Caco-2 (cell line): ENCODE measurements around the gene HLCS. TPM values are rescaled to one million over a fixed set of nuclear protein-coding genes. Genes with fewer than 3 reads are reported as not detected.

Source experiments
- BruUV-seq: library from RNA; stranded (reverse); fragments of 400-500 nt; replicated peaks from 2 replicates; lab custom pipeline; 2021; lab: Mats Ljungman, UMichigan
- CTCF ChIA-PET: fragments of 300-600 bp; sonication (Branson Sonifier 250); formaldehyde crosslinking; loops from one replicate; lab custom pipeline; 2022; ENCODE audit warnings: antibody characterized with exemption; lab: Charles Lee
- POLR2A ChIA-PET: fragments of 300-600 bp; sonication (Branson Sonifier 250); formaldehyde crosslinking; loops from one replicate; lab custom pipeline; 2022; ENCODE audit warnings: antibody characterized with exemption; lab: Charles Lee
- DNase-seq, 2 experiments: peaks; one replicate each; pipeline versions ENCODE4 v3.0.0 to v3.0.0-alpha.2; 2020 to 2022
- H3K27me3 ChIP-seq: replicated peaks from 2 replicates; pipeline ENCODE4 v1.6.0; 2011; ENCODE audit warnings: low read length; ENCODE audit not compliant: control insufficient read depth, insufficient read depth
- H3K36me3 ChIP-seq: 2 replicates; pipeline ENCODE4 v1.5.1; 2011; ENCODE audit warnings: low read length; ENCODE audit not compliant: control insufficient read depth, insufficient read depth
- H3K4me1 ChIP-seq: fragments of 250-450 bp; sonication (Bioruptor Pico); 2 replicates; pipeline ENCODE4 v1.5.1; 2020; ENCODE audit warnings: mild to moderate bottlenecking
- H3K4me3 ChIP-seq: 2 replicates; pipeline ENCODE4 v1.5.1; 2011; ENCODE audit warnings: low read depth, mild to moderate bottlenecking, control low read depth, low read length
- H3K9me3 ChIP-seq: fragments of 250-450 bp; sonication (Bioruptor Pico); 2 replicates; pipeline ENCODE4 v1.5.1; 2020; ENCODE audit warnings: mild to moderate bottlenecking, moderate library complexity
- H3K27ac Mint-ChIP-seq: one replicate; pipeline ENCODE4 v1.8.0; 2022; ENCODE audit warnings: mixed read lengths; ENCODE audit not compliant: unreplicated experiment
- H3K27me3 Mint-ChIP-seq: one replicate; pipeline ENCODE4 v1.8.0; 2022; ENCODE audit warnings: mixed read lengths; ENCODE audit not compliant: insufficient read depth, unreplicated experiment
- H3K36me3 Mint-ChIP-seq: one replicate; pipeline ENCODE4 v1.8.0; 2022; ENCODE audit warnings: mild to moderate bottlenecking, mixed read lengths; ENCODE audit not compliant: insufficient read depth, unreplicated experiment
- H3K4me1 Mint-ChIP-seq: one replicate; pipeline ENCODE4 v1.8.0; 2022; ENCODE audit warnings: low read depth, mixed read lengths; ENCODE audit not compliant: unreplicated experiment
- H3K4me3 Mint-ChIP-seq: one replicate; pipeline ENCODE4 v1.8.0; 2022; ENCODE audit warnings: mild to moderate bottlenecking, moderate library complexity, mixed read lengths; ENCODE audit not compliant: unreplicated experiment
- H3K9me3 Mint-ChIP-seq: one replicate; pipeline ENCODE4 v1.8.0; 2022; ENCODE audit warnings: mixed read lengths; ENCODE audit not compliant: unreplicated experiment
- intact Hi-C: fragments of 100-400 bp; cut with micrococcal nuclease; formaldehyde crosslinking; loops from one replicate; pipeline ENCODE4 v1.10.0; 2022; ENCODE audit not compliant: unreplicated experiment
- total RNA-seq: library from RNA; stranded (reverse); gene quantifications from 2 replicates; pipeline ENCODE4 v1.2.3, GENCODE V29; 2022
- TF ChIP-seq, protein P1 (sequence below), 2 experiments: fragments of 200-600 bp in 1 of 2; IDR thresholded peaks; 1 replicate in 1 of 2; 2 replicates in 1 of 2; pipeline versions ENCODE4 v1.5.1 to v1.8.0; 2011 to 2022; ENCODE audit warnings: antibody characterized with exemption in 1 of 2, control low read depth in 1 of 2, inconsistent platforms in 1 of 2, low read depth in 1 of 2, low read length in 1 of 2, mild to moderate bottlenecking in 1 of 2, moderate library complexity in 1 of 2; ENCODE audit not compliant: insufficient read depth in 1 of 2, severe bottlenecking in 1 of 2, unreplicated experiment in 1 of 2

The HLCS gene
- total RNA-seq, 1 experiment from 2014 or later, result 26.2 TPM

DNA sequence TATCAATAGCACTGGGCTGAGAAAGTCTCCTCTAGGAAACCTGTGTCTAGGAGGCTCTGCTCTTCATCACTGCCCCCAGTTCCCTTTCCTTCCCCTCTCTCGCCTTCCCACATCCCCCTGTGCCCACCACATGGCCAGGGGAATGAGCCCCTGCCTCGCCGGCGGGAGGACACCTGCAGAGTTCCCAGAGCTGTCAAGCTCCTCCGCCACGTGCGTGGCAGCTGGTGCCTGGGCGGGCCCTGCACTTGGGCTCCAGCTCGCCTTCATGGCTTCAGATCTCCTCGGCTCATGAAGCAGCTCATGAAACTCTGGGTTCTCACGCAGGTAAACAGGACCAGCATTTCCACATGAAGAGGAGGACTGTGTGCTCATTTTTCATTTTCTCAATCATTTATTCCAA lies 204.8 kb downstream of the HLCS start:
- Mint-ChIP-seq H3K27me3 (no peaks in the 10 kb centered on the region), H3K4me1 (peaks cover 4% of the 10 kb centered on the region), H3K4me3 (no peak overlapping the region), H3K27ac (peak overlapping the region; percentile 11), H3K36me3 (peaks cover 6% of the 10 kb centered on the region), H3K9me3 (no peaks in the 10 kb centered on the region)
- ChIA-PET CTCF (no interaction called here), POLR2A (no interaction called here)
- H3K4me3 ChIP-seq, result no peak overlapping the region
- H3K27me3 ChIP-seq, result no peaks in the 10 kb centered on the region
- H3K36me3 ChIP-seq, result no peaks in the 10 kb centered on the region; the same call in 1 of the 2 replicates
- TF ChIP-seq, protein P1, sequence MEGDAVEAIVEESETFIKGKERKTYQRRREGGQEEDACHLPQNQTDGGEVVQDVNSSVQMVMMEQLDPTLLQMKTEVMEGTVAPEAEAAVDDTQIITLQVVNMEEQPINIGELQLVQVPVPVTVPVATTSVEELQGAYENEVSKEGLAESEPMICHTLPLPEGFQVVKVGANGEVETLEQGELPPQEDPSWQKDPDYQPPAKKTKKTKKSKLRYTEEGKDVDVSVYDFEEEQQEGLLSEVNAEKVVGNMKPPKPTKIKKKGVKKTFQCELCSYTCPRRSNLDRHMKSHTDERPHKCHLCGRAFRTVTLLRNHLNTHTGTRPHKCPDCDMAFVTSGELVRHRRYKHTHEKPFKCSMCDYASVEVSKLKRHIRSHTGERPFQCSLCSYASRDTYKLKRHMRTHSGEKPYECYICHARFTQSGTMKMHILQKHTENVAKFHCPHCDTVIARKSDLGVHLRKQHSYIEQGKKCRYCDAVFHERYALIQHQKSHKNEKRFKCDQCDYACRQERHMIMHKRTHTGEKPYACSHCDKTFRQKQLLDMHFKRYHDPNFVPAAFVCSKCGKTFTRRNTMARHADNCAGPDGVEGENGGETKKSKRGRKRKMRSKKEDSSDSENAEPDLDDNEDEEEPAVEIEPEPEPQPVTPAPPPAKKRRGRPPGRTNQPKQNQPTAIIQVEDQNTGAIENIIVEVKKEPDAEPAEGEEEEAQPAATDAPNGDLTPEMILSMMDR (IDR thresholded peaks at IDR 0.05; ENCODE audit: insufficient read depth in 1 of 2, low read depth in 1 of 2, low read length in 1 of 2, severe bottlenecking in 1 of 2, unreplicated experiment in 1 of 2), result no peak
- no peaks in the 10 kb centered on the region for H3K9me3 ChIP-seq
- BruUV-seq, result no TSS peak
- intact Hi-C loops, result no loop called here
- 0 out of 2 replicates have a peak, but pooled peaks cover 2% of the 10 kb centered on the region for H3K4me1 ChIP-seq
- DNase-seq, result no peak

DNA sequence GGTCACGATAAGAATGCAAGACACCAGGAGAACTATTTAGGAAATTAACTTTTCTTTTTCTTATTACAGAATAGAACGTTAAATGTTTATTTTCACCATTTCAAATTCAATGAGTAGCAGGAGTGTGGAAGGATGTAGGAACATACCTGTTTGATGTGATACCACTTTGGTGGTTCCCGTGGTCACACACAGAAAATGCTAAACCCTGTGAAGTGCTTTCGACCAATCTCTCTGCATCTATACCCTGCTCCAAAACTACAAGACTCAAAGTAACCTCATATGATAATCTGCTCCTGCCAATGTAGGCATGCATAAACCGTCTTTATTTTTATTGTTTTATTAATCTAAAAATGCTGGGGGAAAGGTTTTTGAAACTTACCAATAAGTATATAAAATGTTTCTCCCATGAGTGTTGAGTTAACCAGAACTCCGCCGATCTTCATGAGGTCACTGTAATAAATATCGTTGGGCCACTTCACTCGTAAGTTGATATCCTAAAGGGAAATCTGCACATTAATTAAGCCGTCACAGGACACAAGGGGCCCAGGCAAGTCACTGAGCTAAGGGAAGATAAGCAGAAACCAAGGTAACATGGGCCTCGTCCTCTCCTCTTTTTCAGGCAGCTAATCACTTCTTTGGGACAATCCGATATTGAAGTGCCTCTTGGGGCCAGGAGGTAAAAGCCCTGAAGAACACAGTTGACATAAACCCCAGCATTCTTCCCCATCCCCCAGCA lies 207.0 kb downstream of the HLCS start:
- Mint-ChIP-seq H3K36me3 (peaks cover 16% of the 10 kb centered on the region), H3K9me3 (no peaks in the 10 kb centered on the region), H3K27ac (no peak overlapping the region), H3K4me3 (no peak overlapping the region), H3K4me1 (peaks cover 12% of the 10 kb centered on the region), H3K27me3 (no peaks in the 10 kb centered on the region)
- TF ChIP-seq, protein P1 (IDR thresholded peaks at IDR 0.05; ENCODE audit: insufficient read depth in 1 of 2, low read depth in 1 of 2, low read length in 1 of 2, severe bottlenecking in 1 of 2, unreplicated experiment in 1 of 2), result no peak
- intact Hi-C loops, result no loop called here
- no TSS peak for BruUV-seq
- Histone ChIP-seq H3K4me3 (no peak overlapping the region), H3K4me1 (0 out of 2 replicates have a peak, but pooled peaks cover 4% of the 10 kb centered on the region), H3K36me3 (no peaks in the 10 kb centered on the region; the same call in 1 of the 2 replicates), H3K27me3 (no peaks in the 10 kb centered on the region), H3K9me3 (no peaks in the 10 kb centered on the region)
- ChIA-PET POLR2A (no interaction called here), CTCF (interaction anchor here (0.7 kb wide), 1 partner anchor 129 kb away, joined by 3 read pairs; no protein-coding TSS in a partner anchor)
- DNase-seq, result no peak

DNA sequence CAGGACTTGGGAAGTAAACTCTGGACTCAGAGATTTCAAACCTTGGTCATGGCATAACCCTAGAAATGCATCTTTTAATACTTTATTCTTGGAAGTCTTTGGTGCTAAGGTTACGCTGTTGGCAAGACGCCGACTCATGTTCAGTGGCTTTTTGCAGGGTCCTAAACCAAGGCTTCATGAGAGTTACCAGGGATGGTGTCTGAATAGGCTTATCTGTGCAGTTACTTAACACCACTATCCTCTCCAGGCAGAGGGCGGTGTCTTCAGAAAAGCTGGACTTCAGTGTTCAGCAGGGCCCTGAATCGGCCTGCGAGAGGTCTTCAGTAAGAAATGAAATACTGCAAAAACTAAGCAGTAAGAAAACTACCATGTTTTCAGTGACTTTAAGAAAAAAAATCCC lies 209.3 kb downstream of the HLCS start:
- TF ChIP-seq, protein P1 (IDR thresholded peaks at IDR 0.05; ENCODE audit: insufficient read depth in 1 of 2, low read depth in 1 of 2, low read length in 1 of 2, severe bottlenecking in 1 of 2, unreplicated experiment in 1 of 2), result no peak
- DNase-seq, result no peak
- Mint-ChIP-seq H3K4me3 (no peak overlapping the region), H3K27ac (no peak overlapping the region), H3K27me3 (no peaks in the 10 kb centered on the region), H3K4me1 (peaks cover 22% of the 10 kb centered on the region), H3K9me3 (no peaks in the 10 kb centered on the region), H3K36me3 (peaks cover 10% of the 10 kb centered on the region)
- no peak overlapping the region for H3K4me3 ChIP-seq
- CTCF ChIA-PET, result interaction anchor here (1.3 kb wide), 1 partner anchor 127 kb away, joined by 3 read pairs; no protein-coding TSS in a partner anchor
- no peaks in the 10 kb centered on the region for H3K9me3 ChIP-seq
- intact Hi-C loops, result no loop called here
- POLR2A ChIA-PET, result no interaction called here
- no peaks in the 10 kb centered on the region; the same call in 1 of the 2 replicates for H3K36me3 ChIP-seq
- H3K4me1 ChIP-seq, result peaks cover 4% of the 10 kb centered on the region; the same call in 1 of the 2 replicates
- no peaks in the 10 kb centered on the region for H3K27me3 ChIP-seq
- BruUV-seq, result no TSS peak
